Endothelial cell of umbilical vein (primary cell): ENCODE data around the gene MYMK. TPM values are rescaled to one million over a fixed set of nuclear protein-coding genes. Genes with fewer than 3 reads are reported as not detected.

ENCODE experiments used
- BruUV-seq: library from RNA; stranded (reverse); fragments of 400-500 nt; replicated peaks from 2 replicates; lab custom pipeline; 2021; lab: Mats Ljungman, UMichigan
- CTCF ChIA-PET: fragments of 300-600, 350-600 bp; sonication (Branson Sonifier 250); formaldehyde crosslinking; loops from one replicate; lab custom pipeline; 2021; ENCODE audit warnings: antibody characterized with exemption, inconsistent platforms; lab: Charles Lee
- POLR2A ChIA-PET: fragments of 300-600, 350-600 bp; sonication (Branson Sonifier 250); formaldehyde crosslinking; loops from one replicate; lab custom pipeline; 2021; ENCODE audit warnings: antibody characterized with exemption, inconsistent platforms; lab: Charles Lee
- DNase-seq: peaks from one replicate; pipeline ENCODE4 v3.0.0-alpha.2; 2011; ENCODE audit warnings: low read depth, low spot score
- FAIRE-seq: peaks from 2 replicates; lab custom pipeline; 2011; peaks lifted over from hg19 to GRCh38; lab: Jason Lieb, UNC
- H2AFZ ChIP-seq: 2 replicates; pipeline ENCODE4 v1.6.0; 2012; ENCODE audit warnings: low read depth, low read length, control low read depth, inconsistent platforms
- H3K27ac ChIP-seq: 2 replicates; pipeline ENCODE4 v1.5.1; 2011; ENCODE audit warnings: low read depth, mild to moderate bottlenecking, control low read depth, low read length, moderate library complexity; ENCODE audit not compliant: insufficient read depth
- H3K27me3 ChIP-seq, 2 experiments: 2 replicates each; pipeline versions ENCODE4 v1.6.0 to v1.6.1; 2011; ENCODE audit warnings: low read length in 2 of 2, mixed read lengths in 1 of 2; ENCODE audit not compliant: control insufficient read depth in 2 of 2, insufficient read depth in 2 of 2
- H3K36me3 ChIP-seq, 2 experiments: 2 replicates in 1 of 2; 3 replicates in 1 of 2; pipeline ENCODE4 v1.5.1; 2011; ENCODE audit warnings: low read length in 2 of 2, mild to moderate bottlenecking in 1 of 2, moderate library complexity in 1 of 2; ENCODE audit not compliant: control insufficient read depth in 2 of 2, insufficient read depth in 2 of 2; ENCODE audit errors: extremely low read depth in 1 of 2
- H3K4me1 ChIP-seq: 3 replicates; pipeline ENCODE4 v1.5.1; 2011; ENCODE audit warnings: mild to moderate bottlenecking, low read length; ENCODE audit not compliant: control insufficient read depth, insufficient read depth; ENCODE audit errors: extremely low read depth
- H3K4me2 ChIP-seq: 2 replicates; pipeline ENCODE4 v1.6.1; 2011; ENCODE audit warnings: low read length, control low read depth, mixed read lengths; ENCODE audit not compliant: insufficient read depth
- H3K4me3 ChIP-seq, 3 experiments: fragments of 200-600 bp in 1 of 3; sonication (generic), shearing (Covaris generic) in 1 of 3; replicated peaks in 1 of 3; 2 replicates each; pipeline ENCODE4 v1.5.1; 2011 to 2016; ENCODE audit warnings: control low read depth in 3 of 3, low read length in 3 of 3, mild to moderate bottlenecking in 2 of 3, inconsistent platforms in 1 of 3, low read depth in 1 of 3, moderate library complexity in 1 of 3; ENCODE audit not compliant: insufficient read depth in 1 of 3
- H3K79me2 ChIP-seq: 2 replicates; pipeline ENCODE4 v1.6.0; 2012; ENCODE audit warnings: low read length, inconsistent platforms; ENCODE audit not compliant: control insufficient read depth, insufficient read depth
- H3K9ac ChIP-seq: replicated peaks from 2 replicates; pipeline ENCODE3; 2011; ENCODE audit warnings: low read length, control low read depth; ENCODE audit not compliant: insufficient read depth; ENCODE audit errors: extremely low read depth
- H3K9me1 ChIP-seq: replicated peaks from 3 replicates; pipeline ENCODE4 v1.6.0; 2011; ENCODE audit warnings: mild to moderate bottlenecking, low read length; ENCODE audit not compliant: control insufficient read depth, insufficient read depth; ENCODE audit errors: extremely low read depth
- H3K9me3 ChIP-seq: replicated peaks from 2 replicates; pipeline ENCODE4 v1.5.1; 2012; ENCODE audit warnings: low read length, inconsistent platforms; ENCODE audit not compliant: control insufficient read depth, insufficient read depth
- H4K20me1 ChIP-seq: replicated peaks from 2 replicates; pipeline ENCODE3; 2011; ENCODE audit warnings: mild to moderate bottlenecking, low read length; ENCODE audit not compliant: control insufficient read depth, insufficient read depth; ENCODE audit errors: extremely low read depth
- CTCF ChIP-seq, 2 donors: IDR thresholded peaks; 1 replicate in 1 of 2; 2 replicates in 1 of 2; pipeline ENCODE4 v1.5.1; 2011; ENCODE audit warnings: low read length in 2 of 2, mild to moderate bottlenecking in 2 of 2, moderate library complexity in 2 of 2, control low read depth in 1 of 2, inconsistent platforms in 1 of 2, low read depth in 1 of 2; ENCODE audit not compliant: insufficient read depth in 1 of 2; ENCODE audit errors: extremely low read depth in 1 of 2
- EZH2 ChIP-seq: IDR thresholded peaks from 2 replicates; pipeline ENCODE4 v1.6.1; 2012; ENCODE audit warnings: borderline replicate concordance, low read depth, mild to moderate bottlenecking, moderate library complexity, low read length, inconsistent platforms; ENCODE audit not compliant: severe bottlenecking
- FOS ChIP-seq: IDR thresholded peaks from 2 replicates; pipeline ENCODE4 v1.6.1; 2011; ENCODE audit warnings: mild to moderate bottlenecking, low read length, moderate library complexity, borderline replicate concordance; ENCODE audit not compliant: insufficient read depth
- GATA2 ChIP-seq: IDR thresholded peaks from 2 replicates; pipeline ENCODE4 v1.7.0; 2011; ENCODE audit warnings: low read depth, mild to moderate bottlenecking, moderate library complexity, mixed read lengths, low read length; ENCODE audit not compliant: insufficient read length, insufficient read depth
- JUN ChIP-seq: IDR thresholded peaks from 2 replicates; pipeline ENCODE4 v1.6.1; 2011; ENCODE audit warnings: borderline replicate concordance, low read depth; ENCODE audit not compliant: insufficient read length, insufficient read depth
- MYC ChIP-seq: IDR thresholded peaks from one replicate; pipeline ENCODE4 v1.6.1; 2011; ENCODE audit warnings: mild to moderate bottlenecking, low read depth, low read length
- POLR2A ChIP-seq: IDR thresholded peaks from 2 replicates; pipeline ENCODE4 v1.6.1; 2012; ENCODE audit warnings: low read depth, mild to moderate bottlenecking, control low read depth, low read length
- POLR2AphosphoS5 ChIP-seq: IDR thresholded peaks from 2 replicates; pipeline ENCODE4 v1.6.1; 2012; ENCODE audit warnings: low read depth, mild to moderate bottlenecking, control low read depth, low read length, moderate library complexity; ENCODE audit not compliant: insufficient read depth
- dilution Hi-C: fragments of 300-500 bp; cut with MboI; formaldehyde crosslinking; loops from one replicate; pipeline ENCODE4 v1.15.0; 2019; ENCODE audit warnings: low sequenced_read_pairs; ENCODE audit not compliant: extremely low pct_ligation_motif_present
- intact Hi-C: fragments of 100-400 bp; cut with micrococcal nuclease; formaldehyde crosslinking; loops from one replicate; pipeline ENCODE4 v1.10.0; 2022
- polyA plus RNA-seq, 4 experiments: library from polyadenylated mRNA; depleted of rRNA in 3 of 4; stranded (reverse) in 3 of 4; unstranded in 1 of 4; fragments of >200 nt; gene quantifications; 2 replicates each; pipeline versions ENCODE4 v1.2.1 to v1.2.3, GENCODE V29; 2011 to 2012; ENCODE audit warnings: missing spikeins in 1 of 4
- total RNA-seq: library from RNA; stranded (reverse); gene quantifications from 2 replicates; pipeline ENCODE4 v1.2.3, GENCODE V29; 2021
- TF ChIP-seq, protein P1 (sequence below): IDR thresholded peaks from 2 replicates; pipeline ENCODE4 v1.6.1; 2011; ENCODE audit not compliant: insufficient read depth, insufficient read length

Gene MYMK
- total and polyA plus RNA-seq, 2 donors (not counting 3 experiments of a cell fraction or from before 2014, with no cell fraction given): not detected

DNA sequence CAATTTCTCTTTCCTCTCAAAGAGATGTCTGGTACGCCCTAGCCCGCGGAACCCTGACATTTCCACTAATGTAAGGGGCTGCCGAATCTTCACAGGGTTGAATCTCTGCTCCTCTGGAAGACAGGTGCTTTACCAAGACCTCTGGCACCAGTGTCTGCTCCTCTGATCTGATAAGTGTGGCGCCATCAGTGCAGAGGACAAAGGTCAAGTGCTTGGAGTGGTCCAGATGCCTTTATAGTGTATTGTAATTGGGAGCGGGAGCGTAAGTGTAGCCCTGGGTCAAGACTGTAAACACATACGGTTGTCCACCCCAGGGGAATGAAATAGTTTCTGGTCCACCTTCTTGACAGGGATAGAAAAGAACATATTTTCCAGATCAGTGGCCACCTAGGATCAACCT is 27.5 kb upstream of the MYMK start:
- BruUV-seq: no TSS peak
- no peak for DNase-seq
- dilution Hi-C loops: no loop called here
- no peak overlapping the region for H2AFZ ChIP-seq
- H3K4me3 ChIP-seq: no peak overlapping the region
- TF ChIP-seq FOS (no peak), GATA2 (no peak), POLR2A (no peak), MYC (no peak), CTCF (IDR thresholded peaks at IDR 0.05; ENCODE audit: extremely low read depth in 1 of 2, insufficient read depth in 1 of 2, low read depth in 1 of 2, low read length in 2 of 2) (no peak), JUN (no peak), EZH2 (no peak), POLR2AphosphoS5 (no peak)
- TF ChIP-seq, protein P1, sequence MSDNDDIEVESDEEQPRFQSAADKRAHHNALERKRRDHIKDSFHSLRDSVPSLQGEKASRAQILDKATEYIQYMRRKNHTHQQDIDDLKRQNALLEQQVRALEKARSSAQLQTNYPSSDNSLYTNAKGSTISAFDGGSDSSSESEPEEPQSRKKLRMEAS: no peak
- H4K20me1 ChIP-seq: no peaks in the 10 kb centered on the region
- H3K9me3 ChIP-seq: no peaks in the 10 kb centered on the region
- no peaks in the 10 kb centered on the region for H3K9me1 ChIP-seq
- ChIA-PET CTCF (no interaction called here), POLR2A (no interaction called here)
- H3K4me2 ChIP-seq: no peak overlapping the region
- FAIRE-seq: no peak
- H3K9ac ChIP-seq: no peak overlapping the region
- intact Hi-C loops: no loop called here
- no peaks in the 10 kb centered on the region for H3K4me1 ChIP-seq
- no peaks in the 10 kb centered on the region for H3K27me3 ChIP-seq
- no peaks in the 10 kb centered on the region for H3K79me2 ChIP-seq
- H3K36me3 ChIP-seq: no peaks in the 10 kb centered on the region
- H3K27ac ChIP-seq: no peak overlapping the region
